GM20000 (cell line): Measurements from ENCODE around the gene GCLC.

ENCODE experiments used
- DNase-seq: peaks from one replicate; pipeline ENCODE4 v3.0.0; 2012; ENCODE audit warnings: low spot score
- TF ChIP-seq, protein P1 (sequence below): IDR thresholded peaks from 2 replicates; pipeline ENCODE4 v1.5.1; 2012; ENCODE audit warnings: mild to moderate bottlenecking, control low read depth; ENCODE audit errors: extremely low read depth, missing control alignments

The GCLC gene

DNA sequence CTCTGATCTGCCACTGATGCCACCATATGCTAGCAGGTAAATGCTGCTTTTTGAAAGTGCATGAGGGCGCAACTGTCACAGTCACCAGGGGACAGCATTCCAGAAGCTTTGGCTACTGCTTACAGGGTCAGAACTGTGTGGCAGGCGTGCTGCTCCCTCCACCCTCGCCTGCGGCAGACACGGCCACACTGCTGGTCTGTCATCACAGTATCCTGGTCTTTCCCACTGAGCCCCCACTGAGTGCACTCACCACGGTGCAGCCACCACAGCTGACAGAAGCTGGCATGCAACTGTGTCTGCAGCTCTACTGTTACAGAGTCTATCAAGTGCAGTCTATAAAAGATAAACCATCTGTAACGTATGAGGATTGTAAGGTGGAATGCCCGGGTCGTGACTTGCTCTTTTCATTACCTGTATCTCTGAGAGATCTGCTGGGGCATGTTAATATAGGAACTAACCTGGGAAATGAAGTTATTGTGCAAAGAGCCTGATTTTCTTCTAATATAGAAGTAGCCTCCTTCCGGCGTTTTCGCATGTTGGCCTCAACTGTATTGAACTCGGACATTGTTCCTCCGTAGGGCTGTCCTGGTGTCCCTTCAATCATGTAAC, 24.5 kb downstream of the GCLC start:
- TF ChIP-seq, protein P1, sequence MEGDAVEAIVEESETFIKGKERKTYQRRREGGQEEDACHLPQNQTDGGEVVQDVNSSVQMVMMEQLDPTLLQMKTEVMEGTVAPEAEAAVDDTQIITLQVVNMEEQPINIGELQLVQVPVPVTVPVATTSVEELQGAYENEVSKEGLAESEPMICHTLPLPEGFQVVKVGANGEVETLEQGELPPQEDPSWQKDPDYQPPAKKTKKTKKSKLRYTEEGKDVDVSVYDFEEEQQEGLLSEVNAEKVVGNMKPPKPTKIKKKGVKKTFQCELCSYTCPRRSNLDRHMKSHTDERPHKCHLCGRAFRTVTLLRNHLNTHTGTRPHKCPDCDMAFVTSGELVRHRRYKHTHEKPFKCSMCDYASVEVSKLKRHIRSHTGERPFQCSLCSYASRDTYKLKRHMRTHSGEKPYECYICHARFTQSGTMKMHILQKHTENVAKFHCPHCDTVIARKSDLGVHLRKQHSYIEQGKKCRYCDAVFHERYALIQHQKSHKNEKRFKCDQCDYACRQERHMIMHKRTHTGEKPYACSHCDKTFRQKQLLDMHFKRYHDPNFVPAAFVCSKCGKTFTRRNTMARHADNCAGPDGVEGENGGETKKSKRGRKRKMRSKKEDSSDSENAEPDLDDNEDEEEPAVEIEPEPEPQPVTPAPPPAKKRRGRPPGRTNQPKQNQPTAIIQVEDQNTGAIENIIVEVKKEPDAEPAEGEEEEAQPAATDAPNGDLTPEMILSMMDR: no peak
- no peak for DNase-seq

DNA sequence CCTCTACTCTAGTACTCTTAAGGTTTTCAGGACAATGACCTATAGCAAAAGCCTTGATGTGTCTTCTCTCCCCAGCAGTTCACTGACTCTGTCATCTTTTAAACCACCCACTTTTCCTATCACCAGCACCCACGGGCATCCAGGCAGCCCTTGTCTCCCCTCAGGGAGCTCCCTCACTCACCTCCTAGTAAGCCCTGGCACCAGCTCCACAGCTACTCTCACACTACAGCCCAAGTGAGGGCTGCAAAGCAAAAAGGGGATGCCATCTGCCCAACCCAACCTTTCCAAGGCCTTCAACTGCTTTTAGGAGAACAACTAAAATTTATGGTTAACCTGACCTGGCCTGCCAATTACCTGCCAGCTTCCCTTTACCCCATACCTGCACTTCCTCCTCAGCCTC, 26.0 kb downstream of the GCLC start:
- DNase-seq: no peak
- TF ChIP-seq, protein P1: no peak

DNA sequence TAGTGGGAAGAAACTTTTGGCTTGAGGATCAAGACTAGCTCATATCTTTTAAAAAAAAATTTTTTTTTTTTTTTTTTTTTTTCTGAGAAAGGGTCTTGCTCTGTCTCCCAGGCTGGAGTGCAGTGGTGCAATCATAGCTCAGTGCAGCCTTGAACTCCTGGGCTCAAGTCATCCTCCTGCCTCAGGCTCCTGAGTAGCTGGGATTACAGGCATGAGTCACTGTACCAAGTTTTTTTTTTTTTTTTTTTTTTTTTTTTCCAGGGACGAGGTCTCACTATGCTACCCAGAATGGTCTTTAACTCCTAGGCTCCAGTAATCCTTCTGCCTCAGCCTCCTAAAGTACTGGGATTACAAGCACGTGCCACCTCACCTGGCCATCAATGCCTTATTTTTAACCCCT, 27.9 kb downstream of the GCLC start:
- TF ChIP-seq, protein P1: no peak
- DNase-seq: no peak

DNA sequence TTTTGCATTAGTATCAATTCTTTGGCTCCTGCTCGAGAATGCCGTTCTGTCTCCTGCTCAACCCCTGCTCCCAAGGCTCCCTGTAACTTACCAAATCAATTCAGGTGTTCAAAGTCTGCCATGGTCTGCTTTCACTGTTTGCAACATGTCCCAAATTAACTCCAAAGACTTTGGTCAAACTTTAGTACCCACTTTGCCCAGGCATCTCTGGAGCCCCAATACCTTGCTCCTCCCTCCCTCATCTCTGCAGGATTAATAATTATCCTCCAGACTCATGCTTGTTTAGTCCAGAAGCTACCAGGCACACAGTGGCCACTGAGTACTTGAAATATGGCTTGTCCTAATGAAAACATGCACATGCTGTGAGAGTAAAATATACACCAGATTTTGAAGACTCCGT, 30.2 kb downstream of the GCLC start:
- no peak for DNase-seq
- TF ChIP-seq, protein P1: no peak

DNA sequence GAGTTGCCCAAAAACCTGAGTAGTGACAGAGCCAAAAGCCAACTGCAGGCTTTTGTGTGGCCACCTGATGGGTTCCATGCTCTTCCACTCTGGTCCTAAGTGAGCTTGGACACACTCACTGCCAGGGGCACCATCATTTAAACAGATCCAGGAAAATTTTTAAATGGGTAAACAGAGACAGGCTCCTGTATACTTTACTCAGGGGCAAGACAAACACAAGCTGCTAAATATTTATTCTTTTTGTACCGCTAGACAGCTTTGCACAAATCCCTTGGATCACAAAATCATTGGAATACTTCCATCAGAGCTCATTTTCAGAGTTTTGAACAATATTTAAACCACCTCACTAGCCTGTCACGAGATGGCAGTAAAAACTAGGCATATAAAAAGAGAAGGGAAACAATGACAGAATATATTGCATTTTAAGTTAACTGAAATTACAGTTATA, 31.4 kb downstream of the GCLC start:
- DNase-seq: no peak
- TF ChIP-seq, protein P1: no peak

DNA sequence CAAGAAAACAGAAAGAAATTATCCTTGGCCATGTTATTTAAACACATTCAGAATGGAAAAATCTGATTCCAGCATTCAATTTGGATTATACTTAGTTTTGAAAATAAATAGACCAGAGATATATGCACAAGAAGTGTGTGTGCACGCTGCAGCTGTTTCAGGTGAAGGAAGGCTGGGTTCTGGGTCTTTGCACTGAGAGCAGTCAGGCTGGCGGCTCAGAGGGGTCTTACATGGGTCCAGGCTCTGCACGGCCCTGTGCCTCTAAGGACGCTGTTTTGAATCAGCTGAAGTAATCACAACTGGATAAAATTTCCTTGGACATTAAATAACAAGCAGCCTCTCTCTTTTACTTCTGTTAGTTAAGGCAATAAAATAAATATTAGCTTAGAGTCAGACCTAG, 31.8 kb downstream of the GCLC start:
- TF ChIP-seq, protein P1: no peak
- DNase-seq: no peak

DNA sequence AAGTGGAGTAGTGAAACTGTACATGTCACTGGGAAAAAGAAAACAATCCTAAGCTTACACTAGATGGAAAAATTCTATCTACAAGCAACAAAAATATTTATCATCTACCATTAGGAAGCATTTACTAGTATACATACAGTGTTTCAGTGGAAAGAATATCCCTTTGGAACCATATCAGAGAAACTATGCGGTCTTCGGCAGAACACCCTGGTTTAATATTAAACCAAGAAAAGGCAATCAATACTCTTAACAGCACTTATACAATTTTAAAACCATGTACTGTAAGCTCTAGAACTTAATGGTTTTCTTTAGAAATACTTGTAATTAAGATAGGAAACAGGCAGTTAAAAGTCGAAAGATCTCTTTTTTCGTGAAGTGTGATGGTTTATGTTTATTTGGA, 32.3 kb downstream of the GCLC start:
- no peak for DNase-seq
- TF ChIP-seq, protein P1: no peak
